Measurements from ENCODE around the gene OR2A5. TPM values are rescaled to one million over a fixed set of nuclear protein-coding genes. Genes with fewer than 3 reads are reported as not detected.

Gene OR2A5, protein sequence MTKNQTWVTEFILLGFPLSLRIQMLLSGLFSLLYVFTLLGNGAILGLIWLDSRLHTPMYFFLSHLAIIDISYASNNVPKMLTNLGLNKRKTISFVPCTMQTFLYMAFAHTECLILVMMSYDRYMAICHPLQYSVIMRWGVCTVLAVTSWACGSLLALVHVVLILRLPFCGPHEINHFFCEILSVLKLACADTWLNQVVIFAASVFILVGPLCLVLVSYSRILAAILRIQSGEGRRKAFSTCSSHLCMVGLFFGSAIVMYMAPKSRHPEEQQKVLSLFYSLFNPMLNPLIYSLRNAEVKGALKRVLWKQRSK
- under 1 TPM; 0.31 to 0.43 TPM for total RNA-seq
- not detected for polyA plus RNA-seq (ENCODE audit: insufficient read depth, low read depth, low replicate concordance)
- long read RNA-seq, donor 1, result 0 reads
- long read RNA-seq, donor 2, result 0 reads

DNA sequence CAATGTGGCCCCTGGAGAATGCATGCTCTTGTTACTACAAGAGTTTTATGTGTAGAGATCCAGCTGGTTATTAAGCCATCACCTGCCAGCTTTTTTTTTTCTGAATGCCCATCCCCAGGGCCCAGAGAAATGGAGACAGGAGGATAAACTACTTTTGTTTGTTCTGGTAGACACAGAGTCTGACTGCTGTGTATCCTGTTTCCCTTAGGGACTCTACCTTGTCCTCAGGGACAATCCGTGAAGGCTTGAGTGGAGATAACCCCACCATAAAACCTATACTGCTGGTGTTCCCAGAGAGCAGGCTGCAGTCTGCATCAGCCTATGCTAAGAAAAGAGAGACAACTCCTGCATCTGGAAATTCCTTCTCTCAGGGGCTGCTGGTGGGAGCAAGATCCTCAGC, at the start of gene OR2A5:
Gene OR2A5, plus strand, starts transcription at position 301 of the 400 bp plus-strand sequence. CDS start 1,454 bp downstream, outside the sequence.
- no peaks in the 10 kb centered on the region for H3K4me1 ChIP-seq
- intact Hi-C loops (cut with DNase I; ENCODE audit: low total_unique reads), result no loop called here
- H3K4me3 ChIP-seq, result no peak within 1 kb of the TSS
- no peaks in the 10 kb centered on the region for H3K9me3 ChIP-seq
- DNase-seq, result no peak
- no peak for TF ChIP-seq POLR2A (IDR thresholded peaks at IDR 0.05)
- TF ChIP-seq, protein P1, sequence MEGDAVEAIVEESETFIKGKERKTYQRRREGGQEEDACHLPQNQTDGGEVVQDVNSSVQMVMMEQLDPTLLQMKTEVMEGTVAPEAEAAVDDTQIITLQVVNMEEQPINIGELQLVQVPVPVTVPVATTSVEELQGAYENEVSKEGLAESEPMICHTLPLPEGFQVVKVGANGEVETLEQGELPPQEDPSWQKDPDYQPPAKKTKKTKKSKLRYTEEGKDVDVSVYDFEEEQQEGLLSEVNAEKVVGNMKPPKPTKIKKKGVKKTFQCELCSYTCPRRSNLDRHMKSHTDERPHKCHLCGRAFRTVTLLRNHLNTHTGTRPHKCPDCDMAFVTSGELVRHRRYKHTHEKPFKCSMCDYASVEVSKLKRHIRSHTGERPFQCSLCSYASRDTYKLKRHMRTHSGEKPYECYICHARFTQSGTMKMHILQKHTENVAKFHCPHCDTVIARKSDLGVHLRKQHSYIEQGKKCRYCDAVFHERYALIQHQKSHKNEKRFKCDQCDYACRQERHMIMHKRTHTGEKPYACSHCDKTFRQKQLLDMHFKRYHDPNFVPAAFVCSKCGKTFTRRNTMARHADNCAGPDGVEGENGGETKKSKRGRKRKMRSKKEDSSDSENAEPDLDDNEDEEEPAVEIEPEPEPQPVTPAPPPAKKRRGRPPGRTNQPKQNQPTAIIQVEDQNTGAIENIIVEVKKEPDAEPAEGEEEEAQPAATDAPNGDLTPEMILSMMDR (IDR thresholded peaks at IDR 0.05), result no peak
- H3K27me3 ChIP-seq, result no peaks in the 10 kb centered on the region
- no peak within 1 kb of the TSS for H3K27ac ChIP-seq
- H3K36me3 ChIP-seq (ENCODE audit: low read depth, missing control alignments), result no peaks in the 10 kb centered on the region
- 41 to 55% methylated on average over 1 of the region's 1 CpG for WGBS, 2 donors

DNA sequence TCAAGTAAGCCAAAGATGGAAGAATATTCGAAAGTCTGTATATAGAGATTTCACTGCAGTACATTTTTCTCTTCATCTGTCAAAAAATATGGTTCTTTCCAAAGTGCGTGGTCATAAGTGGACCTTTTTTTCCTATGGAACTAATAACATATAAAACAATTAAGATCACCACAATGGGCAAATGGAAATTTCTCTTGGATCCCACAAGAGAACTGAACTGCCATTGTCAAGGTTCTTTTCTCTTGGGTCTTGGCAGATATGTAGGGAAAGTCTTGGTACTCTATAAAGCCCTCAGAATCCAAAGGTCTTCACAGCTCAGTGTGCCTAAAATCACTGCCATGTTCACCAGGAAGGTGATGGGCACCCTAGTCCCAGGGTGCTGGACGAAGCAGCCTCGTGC, 48.7 kb upstream of the OR2A5 start, which contains the start of gene OR6B1:
Gene OR6B1, plus strand, starts transcription at position 301 of the 400 bp plus-strand sequence. CDS start 3,677 bp downstream, outside the sequence.
- H3K4me3 ChIP-seq, result no peak within 1 kb of the TSS
- intact Hi-C loops (cut with DNase I; ENCODE audit: low total_unique reads), result no loop called here
- WGBS, 2 donors, result 91 to 97% methylated on average over 4 of the region's 4 CpGs
- no peaks in the 10 kb centered on the region for H3K4me1 ChIP-seq
- H3K27me3 ChIP-seq, result no peaks in the 10 kb centered on the region
- no peak within 1 kb of the TSS for H3K27ac ChIP-seq
- no peaks in the 10 kb centered on the region for H3K9me3 ChIP-seq
- DNase-seq, result no peak
- H3K36me3 ChIP-seq (ENCODE audit: low read depth, missing control alignments), result no peaks in the 10 kb centered on the region
- TF ChIP-seq, protein P1 (IDR thresholded peaks at IDR 0.05), result no peak
- no peak for TF ChIP-seq POLR2A (IDR thresholded peaks at IDR 0.05)

DNA sequence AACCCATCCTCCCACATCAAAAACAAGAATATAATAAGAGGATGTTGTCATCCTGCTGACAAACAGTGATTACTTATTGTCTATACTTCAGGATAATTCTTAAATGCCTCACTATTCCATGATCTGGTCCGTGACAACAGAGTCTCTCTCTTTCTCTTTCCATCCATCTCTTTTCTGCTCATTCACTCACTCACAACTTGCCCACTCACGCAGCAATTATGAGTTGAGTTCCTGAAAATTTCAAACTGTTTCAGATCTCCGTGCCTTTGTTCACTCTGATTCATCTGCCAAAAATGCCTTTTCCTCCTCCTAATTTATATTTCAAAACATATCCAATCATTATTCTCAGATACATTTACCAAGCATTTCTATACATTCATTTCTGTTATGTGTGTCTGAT, 47.2 kb upstream of the OR2A5 start:
- no peak for TF ChIP-seq POLR2A (IDR thresholded peaks at IDR 0.05)
- TF ChIP-seq, protein P1 (IDR thresholded peaks at IDR 0.05), result no peak
- WGBS, 2 donors, result 81% methylated on average over 3 of the region's 3 CpGs
- Histone ChIP-seq H3K9me3 (no peaks in the 10 kb centered on the region), H3K4me3 (no peak overlapping the region), H3K27me3 (no peaks in the 10 kb centered on the region), H3K27ac (no peak overlapping the region), H3K36me3 (ENCODE audit: low read depth, missing control alignments) (no peaks in the 10 kb centered on the region), H3K4me1 (no peaks in the 10 kb centered on the region)
- no peak for DNase-seq
- intact Hi-C loops (cut with DNase I; ENCODE audit: low total_unique reads), result no loop called here

DNA sequence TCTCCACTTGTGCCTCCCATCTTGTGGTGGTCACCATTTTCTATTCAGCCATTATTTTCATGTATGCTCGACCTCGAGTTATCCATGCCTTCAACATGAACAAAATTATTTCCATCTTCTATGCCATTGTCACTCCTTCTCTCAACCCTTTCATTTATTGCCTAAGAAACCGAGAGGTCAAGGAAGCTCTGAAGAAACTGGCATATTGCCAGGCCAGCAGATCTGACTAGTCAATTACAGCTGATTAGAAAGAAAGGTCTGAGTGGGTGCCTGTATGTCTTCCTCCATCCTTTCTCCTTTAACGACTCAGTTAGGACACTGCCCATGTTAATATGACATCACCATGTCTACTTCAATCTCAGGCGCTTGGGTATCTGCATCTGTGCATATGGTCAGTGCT, 44.0 kb upstream of the OR2A5 start:
- TF ChIP-seq, protein P1 (IDR thresholded peaks at IDR 0.05), result no peak
- TF ChIP-seq POLR2A (IDR thresholded peaks at IDR 0.05), result no peak
- no peaks in the 10 kb centered on the region for H3K27me3 ChIP-seq
- H3K4me1 ChIP-seq, result no peaks in the 10 kb centered on the region
- no peaks in the 10 kb centered on the region for H3K36me3 ChIP-seq (ENCODE audit: low read depth, missing control alignments)
- no peak for DNase-seq
- no peak overlapping the region for H3K27ac ChIP-seq
- H3K9me3 ChIP-seq, result no peaks in the 10 kb centered on the region
- H3K4me3 ChIP-seq, result no peak overlapping the region
- intact Hi-C loops (cut with DNase I; ENCODE audit: low total_unique reads), result no loop called here
- 75 to 83% methylated on average over 5 of the region's 5 CpGs for WGBS, 2 donors

Data from testis (tissue), 5 donors.